Tongue (tissue), 2 donors: ENCODE measurements around the gene GABBR2. TPM values are rescaled to one million over a fixed set of nuclear protein-coding genes. Genes with fewer than 3 reads are reported as not detected.

Experiments
- DNase-seq: peaks from one replicate; pipeline ENCODE4 v3.0.0-alpha.2; 2015
- total RNA-seq: library from RNA; depleted of rRNA; stranded (reverse); fragments of >200 nt; gene quantifications from one replicate; pipeline ENCODE4 v1.2.3, GENCODE V29; 2014

The GABBR2 gene
- total RNA-seq, 1 donor from 2014 or later, result 0.41 TPM

DNA sequence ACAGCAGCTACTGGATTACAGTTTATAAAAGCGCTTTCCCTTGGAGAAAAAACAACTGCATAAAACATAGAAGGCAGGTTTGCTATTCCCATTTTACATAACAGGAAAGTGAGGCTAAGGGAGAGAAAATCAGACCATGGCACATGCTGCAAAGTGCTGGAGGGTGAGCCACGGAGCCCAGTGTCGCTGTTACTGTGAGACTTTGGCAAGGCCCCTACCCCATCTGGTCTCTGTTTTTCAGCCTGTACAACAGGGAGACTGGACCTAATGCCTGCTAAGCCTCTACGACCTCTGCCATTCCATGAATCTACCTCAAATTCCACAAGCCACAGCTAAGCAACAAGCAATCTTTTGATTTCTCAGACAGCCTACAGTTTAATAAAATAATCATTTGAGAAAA is 139.2 kb downstream of the GABBR2 start:
- DNase-seq, result no peak

DNA sequence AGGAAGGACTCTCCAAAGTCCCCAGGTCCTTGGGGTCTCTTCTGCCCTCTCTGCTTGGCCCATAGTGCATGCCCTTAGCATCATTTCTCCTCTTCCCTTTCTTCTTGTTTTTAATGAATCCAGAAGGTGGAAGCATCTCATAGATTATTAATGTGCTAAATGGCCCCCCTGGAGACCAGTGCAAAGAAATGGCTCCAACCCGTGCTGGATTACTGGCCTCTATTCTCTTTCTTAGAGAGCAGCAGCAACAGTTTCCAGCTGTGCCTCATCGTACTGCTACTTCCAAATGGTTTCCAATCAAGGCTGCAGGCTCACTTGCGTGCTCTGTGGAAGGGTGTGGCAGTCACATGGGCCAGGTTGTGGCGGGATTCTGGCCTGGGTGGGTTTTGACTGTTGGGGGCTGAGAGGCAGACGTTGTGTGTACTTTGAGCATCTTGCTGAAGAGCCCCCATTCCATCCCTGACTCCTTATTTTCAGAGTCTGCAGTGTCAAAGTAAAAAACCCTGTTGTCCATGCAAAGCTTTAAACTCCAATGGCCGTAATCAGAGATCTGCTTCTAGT is 139.7 kb downstream of the GABBR2 start:
- DNase-seq, result no peak

DNA sequence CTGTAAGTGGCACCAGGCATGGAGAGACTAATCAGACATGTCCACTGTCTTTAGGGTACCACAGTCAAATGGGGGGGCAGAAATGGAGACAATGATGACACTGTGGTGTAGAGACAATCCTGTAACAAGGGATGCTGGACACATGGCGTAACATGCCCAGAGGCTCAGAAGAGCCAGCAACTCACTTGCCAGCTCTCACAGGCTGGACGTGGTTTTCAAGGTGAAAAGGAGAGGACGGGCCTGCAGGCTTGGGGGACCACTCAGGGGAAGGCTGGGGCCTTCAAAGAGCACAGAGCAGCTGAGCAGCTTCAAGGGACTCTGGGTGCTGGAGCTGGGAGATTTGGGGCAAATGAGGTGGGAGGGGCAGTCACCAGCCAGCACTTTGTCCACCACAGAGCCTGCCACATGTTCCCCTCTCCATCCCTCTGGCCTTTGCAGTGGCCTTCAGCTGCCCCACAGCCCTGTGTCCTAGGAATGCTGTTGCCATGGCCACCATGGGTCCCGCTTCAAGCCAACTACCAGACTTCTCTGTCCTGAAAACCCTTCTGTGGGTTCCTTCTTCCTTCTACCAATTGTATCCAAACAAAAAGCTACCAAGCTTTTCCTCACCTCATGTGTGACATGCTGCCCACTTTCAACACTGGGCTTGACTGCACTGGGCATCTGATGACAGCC is 140.4 kb downstream of the GABBR2 start:
- DNase-seq, result no peak

DNA sequence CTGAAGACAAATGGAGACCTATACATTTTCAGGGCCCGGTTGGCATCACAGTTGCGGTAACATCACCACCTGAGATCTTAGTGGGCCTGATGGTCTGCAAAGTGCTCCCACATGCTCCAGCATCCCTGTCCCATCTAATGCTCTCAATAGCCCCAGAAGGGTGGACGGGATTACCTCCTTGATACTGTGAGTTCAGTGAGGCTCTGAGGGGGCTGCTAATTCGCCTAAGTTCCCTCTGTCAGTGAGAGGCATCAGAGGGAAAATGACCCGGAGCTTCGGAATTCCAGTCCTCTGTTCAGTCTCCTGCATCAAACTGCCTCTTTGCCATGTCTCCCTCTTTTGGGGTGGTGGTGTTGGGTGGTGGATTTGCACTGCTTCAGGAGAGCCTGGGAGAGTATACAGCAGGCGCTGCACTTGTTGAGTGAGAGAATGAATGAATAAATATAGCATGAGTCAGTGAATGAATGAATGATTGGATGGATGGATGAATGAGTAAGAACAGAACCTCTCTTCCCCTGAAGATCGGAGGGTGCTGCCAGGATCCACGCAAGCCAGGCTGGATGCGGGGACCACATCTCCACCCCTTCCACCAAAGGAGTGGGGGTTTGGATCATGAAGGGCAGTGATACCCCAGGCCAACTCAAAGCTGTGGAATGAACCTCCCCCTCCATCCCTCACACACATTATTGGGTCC is 141.0 kb downstream of the GABBR2 start:
- no peak for DNase-seq

DNA sequence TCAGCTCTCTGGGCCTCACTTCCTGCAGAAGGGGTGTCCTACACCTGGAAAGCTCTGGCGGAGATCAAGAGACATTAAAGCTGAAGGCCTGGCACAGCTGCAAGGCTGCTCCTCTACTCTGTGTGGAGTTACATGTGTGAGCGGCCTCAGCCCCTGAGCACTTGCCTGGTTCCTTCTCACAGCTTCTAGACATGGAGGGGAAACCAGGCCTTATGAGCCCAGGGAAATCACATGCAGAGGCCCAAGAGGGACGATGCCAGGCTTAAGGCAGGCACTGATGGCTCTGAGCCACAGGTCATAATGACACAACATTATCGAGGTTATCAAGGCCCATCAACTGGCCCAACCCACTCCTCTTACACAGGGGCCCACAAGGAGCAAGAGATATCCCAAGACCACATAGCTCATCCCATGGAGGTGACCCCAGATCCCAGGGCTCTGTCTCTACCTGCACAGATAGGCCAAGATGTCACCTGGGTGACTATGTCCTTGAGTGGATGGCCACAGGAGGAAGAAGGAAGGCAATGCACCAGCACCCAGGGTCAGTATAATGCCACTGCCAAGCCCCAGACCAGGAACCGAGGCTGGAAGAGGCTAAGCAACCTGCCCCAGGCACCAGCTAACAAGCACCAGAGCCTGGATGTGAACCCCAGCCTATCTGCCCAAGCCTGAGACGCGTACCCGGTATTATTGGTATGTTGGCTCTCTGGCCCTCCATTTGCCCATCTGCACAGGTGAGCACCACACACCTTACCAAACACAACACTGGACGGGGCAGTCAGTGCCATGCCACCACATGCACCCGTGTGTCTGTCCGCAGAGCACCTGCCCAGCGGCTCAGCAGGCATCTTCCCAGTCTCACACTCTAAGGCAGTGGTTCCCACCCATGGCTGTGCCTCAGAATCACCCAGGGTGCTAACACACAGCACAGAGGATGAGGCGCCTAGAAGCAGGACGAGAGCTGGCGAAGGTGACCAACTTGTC is 143.3 kb downstream of the GABBR2 start:
- no peak for DNase-seq

DNA sequence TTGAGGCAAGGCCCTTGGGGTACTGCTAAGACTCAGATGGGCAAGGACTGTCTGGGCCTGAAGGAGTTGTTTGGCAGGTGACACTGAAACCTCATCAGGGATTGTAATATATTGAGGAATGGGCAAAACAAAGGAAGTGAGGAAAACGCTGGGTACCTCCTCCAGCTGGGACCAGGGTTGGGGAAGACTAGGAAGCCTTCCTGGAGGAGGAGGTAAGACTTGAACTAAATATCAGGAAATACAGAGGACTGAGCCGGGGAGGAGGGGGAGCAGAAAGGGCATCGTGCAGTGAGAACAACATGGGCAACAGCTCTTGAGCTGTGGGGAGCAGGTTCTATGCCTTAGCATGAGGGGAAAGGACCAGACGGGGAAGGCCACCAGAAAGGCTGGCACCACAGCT is 144.0 kb downstream of the GABBR2 start:
- no peak for DNase-seq

DNA sequence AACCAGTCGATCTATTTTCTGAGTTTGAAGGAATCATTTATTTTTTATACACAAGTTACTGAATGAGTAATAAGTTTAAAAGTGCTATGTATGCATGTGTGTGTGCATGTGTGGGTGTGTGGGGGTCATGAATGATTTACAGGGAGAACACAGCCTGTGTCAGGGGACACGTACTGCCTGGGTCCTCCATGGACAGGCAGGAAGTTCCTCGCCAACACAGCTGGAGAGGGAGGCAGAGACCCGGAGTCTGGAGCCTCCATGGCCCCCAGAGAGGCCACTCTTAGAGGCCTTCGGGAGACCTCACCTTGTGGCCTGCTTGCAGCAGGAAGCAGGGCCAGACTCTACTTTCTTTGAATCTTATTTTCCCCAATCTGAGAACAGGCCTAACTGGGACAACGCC is 144.7 kb downstream of the GABBR2 start:
- DNase-seq, result no peak

DNA sequence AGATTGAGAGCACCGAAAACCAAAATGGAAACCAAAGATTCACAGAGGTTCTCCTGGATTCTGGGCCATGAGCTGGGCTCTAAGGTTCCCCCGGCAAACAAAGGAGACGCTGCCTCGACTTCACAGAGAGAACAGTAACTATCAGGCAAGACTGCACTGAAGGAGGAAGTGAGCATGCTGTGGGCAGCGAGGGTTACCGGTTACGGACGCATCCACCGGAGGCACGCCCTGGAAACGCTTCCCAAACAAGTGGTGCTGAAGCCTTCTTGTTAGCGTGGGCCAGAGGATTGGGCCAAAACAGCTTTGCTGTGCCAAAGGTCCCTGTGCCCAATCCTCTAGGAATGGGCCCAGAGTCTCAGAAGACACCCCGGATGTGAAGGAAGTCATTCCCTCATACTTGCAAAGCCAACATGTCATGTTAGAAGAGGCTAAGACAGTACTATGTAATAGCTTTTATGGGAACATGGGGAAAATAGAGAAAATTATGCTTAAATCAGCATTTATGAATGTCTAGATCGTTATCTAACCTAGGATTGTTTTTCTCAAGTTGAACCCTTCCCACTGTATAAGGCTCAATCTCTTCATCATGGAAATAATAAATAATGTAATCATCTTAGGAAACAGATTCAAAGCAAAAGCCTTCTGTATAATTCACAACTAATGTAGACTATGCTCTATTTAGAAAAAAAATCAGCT is 145.4 kb downstream of the GABBR2 start:
- no peak for DNase-seq

DNA sequence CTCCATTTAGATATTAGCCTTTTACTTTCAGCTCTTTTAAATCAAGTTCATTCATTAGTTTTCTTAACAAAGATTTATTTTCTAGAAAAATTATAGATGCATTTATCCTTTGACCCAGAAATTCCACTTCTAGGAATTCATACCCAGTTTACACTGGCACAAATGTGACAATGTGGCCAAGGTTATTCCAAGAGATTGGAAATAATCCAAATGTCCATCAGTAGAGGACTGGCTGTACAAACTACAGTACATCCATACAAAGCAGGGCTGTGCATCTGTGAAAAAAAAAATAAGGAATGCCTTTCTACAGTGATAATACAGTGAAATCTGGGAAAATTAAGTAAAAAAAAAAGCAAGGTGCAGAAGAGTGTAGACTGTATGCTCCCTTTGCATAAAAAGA is 149.2 kb downstream of the GABBR2 start:
- DNase-seq, result no peak

DNA sequence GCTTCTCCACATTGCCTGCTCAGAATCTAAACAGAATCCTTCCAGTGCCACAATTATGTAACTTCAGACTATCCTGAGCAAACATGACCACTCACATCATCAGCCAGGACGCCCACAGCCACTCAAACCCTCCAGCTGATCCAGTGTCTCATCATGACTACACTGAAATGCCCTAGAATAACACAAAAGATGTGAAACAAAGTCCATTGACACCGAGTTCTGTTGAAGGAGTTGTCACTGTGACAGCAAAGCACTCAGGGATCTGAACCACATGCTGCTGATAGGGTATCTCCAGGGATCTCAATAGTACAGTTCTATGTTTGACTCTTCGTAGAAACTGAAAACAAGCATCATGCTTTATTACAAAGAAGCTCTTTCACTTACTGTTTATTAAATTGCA is 150.2 kb downstream of the GABBR2 start:
- no peak for DNase-seq

DNA sequence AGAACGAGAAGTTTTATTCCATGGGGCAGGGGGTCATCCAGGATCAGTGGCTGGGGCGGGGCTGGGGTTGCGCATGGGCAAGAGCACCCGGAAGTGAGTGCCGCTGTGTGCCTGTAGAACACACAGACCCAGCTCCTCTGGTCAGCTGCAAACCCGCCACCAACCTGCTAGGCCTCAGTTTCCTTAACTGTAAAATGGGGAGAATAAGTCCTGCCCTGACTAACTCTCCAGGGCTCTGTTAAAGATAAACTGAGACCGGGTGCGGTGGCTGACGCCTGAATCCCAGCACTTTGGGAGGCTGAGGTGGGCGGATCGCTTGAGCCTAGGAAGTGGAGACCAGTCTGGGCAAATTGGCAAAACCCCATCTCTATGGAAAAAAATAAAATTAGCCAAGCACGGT is 152.2 kb downstream of the GABBR2 start:
- no peak for DNase-seq

DNA sequence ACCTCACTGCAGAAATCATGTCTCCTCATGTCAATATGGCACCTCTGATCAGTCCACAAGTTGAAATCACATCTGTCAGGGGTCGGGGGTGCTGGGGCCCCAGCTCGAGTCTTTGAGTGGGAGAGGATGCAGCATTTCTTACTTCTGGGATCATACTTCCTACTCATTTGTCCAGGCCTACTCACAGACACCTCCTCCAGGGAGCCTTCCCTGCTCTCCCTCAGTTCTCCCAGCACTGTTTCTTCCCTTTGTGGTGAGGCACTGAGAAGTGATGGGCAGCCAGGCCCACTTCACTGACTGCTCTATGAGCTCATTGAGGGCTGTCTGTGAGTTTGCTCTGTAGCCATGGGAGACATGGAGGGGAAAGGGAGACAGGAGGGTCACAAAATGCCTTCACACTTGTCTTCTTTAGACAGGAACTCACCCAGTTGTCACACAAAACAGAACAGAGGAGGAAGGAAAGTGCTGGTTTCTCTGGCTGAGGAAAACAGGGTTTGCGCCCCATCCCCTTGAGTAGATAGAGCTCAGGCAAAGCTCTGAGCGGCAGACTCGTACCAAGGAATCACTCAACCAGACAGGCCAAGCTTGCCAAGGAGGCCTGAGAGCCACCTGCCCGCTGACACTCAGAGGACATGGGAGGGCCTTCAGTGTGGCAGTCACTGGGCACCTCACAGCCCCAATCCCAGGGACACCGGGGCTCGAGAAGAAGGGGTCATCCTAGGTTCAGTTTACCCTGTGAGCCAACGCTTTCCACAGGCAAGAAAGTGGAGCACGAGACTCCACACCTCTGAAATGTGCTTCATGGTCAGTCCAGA is 152.9 kb downstream of the GABBR2 start:
- DNase-seq, result no peak

DNA sequence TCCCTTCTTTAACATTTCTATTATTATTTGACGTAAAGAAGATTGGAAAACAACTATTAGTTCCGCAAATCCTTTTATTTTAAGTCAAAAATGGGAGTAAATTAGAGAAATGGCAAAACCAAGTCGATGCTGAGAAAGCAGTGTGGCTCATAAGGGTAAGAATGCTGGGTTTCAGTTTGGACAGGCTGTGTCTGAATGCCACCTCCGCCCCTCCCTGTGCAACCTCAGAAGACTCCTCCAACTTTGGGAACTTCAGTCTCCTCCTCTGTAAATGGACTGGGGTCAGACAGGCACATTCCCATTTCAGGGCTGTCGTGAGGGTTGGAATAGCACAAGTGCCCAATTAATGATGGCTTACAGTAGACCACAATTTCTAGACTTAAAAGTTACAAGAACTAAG is 154.0 kb downstream of the GABBR2 start:
- DNase-seq, result no peak

DNA sequence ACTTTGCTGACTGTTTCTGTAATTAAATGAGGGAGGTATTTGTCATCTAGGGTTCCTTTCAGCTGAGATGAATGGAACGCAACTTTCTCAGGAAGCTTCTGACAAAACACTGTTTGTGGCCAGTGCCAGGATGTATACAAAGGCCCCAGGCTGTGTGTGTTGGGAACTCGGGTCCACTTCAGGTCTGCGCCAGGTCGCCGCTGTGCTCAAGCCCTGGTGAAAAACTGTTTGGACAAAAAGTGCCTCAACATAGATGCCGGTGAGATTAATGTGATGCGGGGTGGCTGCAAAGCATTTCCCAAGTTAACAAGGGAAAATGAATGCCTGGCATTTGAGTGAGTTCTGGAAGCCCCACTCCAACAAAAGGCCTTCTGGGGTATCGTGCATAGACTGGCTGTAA is 156.4 kb downstream of the GABBR2 start:
- DNase-seq, result no peak

DNA sequence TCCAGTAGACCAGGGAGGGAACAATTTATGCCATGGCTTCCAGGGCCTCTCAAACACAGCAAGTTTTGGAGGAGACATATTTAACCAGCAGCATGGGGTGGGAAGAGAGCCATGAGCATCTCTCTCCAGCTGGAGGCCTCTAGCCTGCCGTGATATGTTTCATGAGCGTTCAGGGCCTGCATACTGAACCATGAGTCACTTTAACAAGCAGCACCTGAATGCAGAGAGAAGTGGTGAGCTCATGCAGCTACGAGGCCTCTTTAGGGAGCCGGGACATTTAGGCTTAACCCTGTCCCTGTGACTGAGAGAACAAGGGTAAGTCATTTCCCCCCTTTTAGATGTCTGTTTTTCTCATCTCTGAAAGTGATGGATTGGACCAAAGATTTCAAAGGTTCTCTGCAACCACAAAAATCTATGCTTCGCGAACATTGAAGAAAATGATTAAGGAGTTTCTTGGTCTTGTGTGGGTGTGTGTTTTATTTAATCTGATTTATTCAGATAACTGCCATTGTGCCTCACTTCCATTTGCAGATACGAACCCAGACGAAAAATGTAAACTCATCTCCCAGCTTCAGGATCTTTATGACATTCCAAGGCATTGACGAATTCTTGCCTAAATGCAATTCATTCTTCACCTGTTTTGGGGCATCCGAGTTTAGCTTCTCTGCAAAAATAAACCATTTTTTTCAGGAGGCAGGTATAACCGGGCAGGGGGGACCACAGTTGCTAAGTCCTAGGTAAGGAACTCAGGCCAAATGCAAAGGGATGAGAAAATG is 157.0 kb downstream of the GABBR2 start:
- DNase-seq, result no peak

DNA sequence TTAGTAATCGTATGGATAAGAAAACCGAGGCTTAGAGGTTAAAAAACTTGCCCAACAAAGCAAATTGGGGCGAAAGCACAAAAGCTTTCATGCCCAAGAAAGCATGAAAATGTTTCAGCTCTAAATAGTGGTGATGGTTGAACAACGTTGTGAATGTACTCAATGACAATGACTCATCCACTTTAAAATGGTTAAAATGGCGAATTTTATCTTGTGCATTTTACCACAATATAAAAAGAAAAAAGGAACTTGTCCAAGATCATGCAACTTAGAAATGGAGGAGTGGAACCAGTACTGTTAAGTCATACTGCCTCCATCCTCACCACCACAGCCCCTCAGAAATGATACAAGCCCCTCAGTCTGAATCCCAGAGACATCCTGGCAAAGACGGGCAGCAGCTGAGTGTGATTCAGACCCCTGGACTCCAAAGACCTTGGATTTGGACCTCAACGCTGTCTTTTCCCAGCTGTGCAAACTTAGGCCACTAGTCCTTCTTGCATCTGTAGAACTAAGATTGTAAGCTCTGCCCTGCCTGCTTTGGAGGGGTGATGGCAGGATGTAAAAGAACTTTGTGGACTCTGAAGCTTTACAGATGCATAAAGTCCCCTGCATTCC is 158.4 kb downstream of the GABBR2 start:
- DNase-seq, result no peak

DNA sequence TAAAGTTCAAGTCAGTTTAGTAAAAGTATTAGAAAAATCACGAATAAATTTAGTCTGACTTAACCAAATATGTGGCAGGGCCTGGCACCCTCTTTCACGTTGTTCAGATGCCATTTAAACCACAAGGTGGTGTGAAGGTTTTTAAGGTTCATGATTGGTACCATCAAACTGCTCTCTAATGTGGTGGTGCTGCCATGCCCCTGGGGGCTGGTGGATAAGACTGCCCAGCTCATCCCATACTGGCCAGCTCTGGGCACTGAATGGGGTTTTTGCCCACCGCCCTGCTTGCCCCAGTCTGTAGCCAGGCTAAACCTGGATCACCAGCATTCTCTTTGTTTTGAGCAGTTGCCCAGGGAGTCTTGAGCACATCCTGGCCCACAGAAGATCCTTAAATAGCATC is 159.3 kb downstream of the GABBR2 start:
- DNase-seq, result no peak

DNA sequence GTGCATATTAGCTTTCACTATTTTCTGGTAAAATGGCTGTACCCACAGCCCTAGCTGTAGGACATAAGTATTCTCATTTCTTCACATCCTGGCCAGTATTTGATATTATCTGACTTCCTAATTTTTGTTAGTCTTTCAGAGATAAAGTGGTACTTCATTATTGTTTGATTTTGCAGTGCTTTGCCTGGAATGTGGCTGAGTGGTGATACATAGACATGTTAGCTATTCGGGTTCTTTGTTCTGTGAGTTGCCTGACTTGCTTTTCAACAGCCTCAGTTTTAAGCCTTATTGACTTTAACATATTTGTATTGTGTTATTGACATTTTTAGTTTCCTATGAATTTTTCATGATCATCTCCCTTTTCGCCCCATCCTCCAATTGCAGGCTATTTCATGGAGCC is 161.1 kb downstream of the GABBR2 start:
- DNase-seq, result no peak

DNA sequence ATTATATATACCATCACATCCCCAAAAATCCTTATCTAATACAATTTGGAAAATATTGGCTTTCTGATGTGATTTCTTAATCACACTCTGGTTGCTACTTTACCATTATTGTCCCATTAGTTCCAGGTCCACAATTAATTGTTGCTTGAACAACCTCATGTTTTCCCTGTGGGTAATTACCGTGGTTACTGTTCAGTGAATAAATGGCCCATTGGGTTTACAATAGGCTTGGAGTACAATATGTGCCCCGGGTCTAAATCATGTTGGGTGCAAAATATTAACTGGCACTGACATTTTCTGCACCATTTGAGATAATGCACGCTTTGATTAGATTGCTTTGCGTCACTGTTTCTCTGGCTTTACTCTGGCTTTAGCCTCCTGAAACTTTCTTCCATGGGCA is 163.7 kb downstream of the GABBR2 start:
- DNase-seq, result no peak

DNA sequence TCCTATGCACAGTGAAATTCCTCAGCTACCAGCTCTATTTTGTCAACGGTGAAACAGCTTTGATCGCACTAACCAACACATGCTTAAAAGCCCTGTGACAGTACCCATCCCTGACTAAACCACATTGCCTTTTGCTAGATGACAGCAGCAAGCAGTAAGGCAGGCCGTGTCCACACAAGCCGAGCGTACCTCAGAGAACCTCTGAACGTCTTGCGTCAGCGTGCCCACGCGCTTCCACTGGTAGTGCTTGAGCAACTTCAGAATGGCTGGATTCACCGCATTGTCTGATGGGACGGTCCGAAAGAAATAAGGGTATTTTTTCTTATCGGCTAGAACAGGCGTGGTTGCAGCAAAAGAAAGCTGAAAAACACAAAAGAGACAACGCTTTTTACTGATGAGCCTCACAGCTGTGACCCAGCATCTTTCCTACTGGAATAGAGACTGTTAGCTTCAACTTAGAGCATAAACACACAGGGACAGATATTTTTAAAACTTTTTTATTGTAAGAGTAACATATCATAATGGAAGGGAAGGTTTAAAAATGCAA is 167.0 kb downstream of the GABBR2 start:
- DNase-seq, result no peak
